Peyer's patch (tissue), 4 donors: Measurements from ENCODE around the gene PI4KA.

Experiments
- POLR2A ChIP-seq, 2 donors: fragments of 450-650 bp; IDR thresholded peaks; one replicate each; pipeline ENCODE4 v1.5.1; 2017; ENCODE audit warnings: antibody characterized with exemption in 2 of 2, mild to moderate bottlenecking in 2 of 2, moderate library complexity in 2 of 2
- TF ChIP-seq, protein P1 (sequence below), 6 experiments: fragments of 450-650 bp in 4 of 6; fragments of 200-600 bp in 2 of 6; sonication (generic) in 1 of 6; IDR thresholded peaks; one replicate each; pipeline ENCODE4 v1.5.1; 2017 to 2019; ENCODE audit warnings: antibody characterized with exemption in 6 of 6, mild to moderate bottlenecking in 3 of 6, moderate library complexity in 1 of 6

DNA sequence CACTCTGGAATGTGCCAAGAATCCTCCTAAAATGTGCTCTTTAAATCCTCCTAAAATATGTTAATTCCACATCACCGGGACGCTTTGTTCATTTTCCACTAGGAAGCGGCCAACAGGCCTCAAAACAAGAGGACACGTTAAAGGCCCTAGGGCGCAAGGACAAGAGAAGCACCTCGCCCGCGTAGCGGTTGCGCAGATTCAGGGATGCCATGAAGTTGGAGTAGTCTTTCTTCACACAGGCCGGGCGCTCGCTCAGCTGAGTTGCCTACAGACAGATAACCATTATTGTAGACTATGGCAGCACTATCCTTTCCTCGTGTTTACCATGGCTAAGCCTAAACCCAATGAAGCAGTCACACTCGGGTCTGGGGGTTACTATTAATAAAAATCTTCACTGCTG lies 114.2 kb downstream of the PI4KA start:
- TF ChIP-seq, protein P1, sequence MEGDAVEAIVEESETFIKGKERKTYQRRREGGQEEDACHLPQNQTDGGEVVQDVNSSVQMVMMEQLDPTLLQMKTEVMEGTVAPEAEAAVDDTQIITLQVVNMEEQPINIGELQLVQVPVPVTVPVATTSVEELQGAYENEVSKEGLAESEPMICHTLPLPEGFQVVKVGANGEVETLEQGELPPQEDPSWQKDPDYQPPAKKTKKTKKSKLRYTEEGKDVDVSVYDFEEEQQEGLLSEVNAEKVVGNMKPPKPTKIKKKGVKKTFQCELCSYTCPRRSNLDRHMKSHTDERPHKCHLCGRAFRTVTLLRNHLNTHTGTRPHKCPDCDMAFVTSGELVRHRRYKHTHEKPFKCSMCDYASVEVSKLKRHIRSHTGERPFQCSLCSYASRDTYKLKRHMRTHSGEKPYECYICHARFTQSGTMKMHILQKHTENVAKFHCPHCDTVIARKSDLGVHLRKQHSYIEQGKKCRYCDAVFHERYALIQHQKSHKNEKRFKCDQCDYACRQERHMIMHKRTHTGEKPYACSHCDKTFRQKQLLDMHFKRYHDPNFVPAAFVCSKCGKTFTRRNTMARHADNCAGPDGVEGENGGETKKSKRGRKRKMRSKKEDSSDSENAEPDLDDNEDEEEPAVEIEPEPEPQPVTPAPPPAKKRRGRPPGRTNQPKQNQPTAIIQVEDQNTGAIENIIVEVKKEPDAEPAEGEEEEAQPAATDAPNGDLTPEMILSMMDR (IDR thresholded peaks at IDR 0.05) = no peak
- no peak for TF ChIP-seq POLR2A (IDR thresholded peaks at IDR 0.05)
